Glomerular visceral epithelial cell (primary cell): ENCODE measurements around the gene DOCK4.
"Not testable (repeated sequence)": the region's sequence is repeated elsewhere in the genome, so short reads cannot be mapped to it uniquely, and the experiment has no call there.

Source experiments
- DNase-seq: peaks from one replicate; pipeline ENCODE4 v3.0.0-alpha.2; 2016; ENCODE audit errors: extremely low spot score

The DOCK4 gene

GRCh38 chr7:112136271-112137008, 69.8 kb downstream of the DOCK4 start:
- no peak for DNase-seq

GRCh38 chr7:112135815-112136214, 70.4 kb downstream of the DOCK4 start:
- no peak for DNase-seq

- no peak for DNase-seq
Observed at GRCh38 chr7:112134039-112134438, 72.2 kb downstream of the DOCK4 start.

GRCh38 chr7:112133328-112133727, 72.9 kb downstream of the DOCK4 start:
- DNase-seq, result no peak

GRCh38 chr7:112132051-112132694, 74.0 kb downstream of the DOCK4 start:
- DNase-seq, result no peak

DNA sequence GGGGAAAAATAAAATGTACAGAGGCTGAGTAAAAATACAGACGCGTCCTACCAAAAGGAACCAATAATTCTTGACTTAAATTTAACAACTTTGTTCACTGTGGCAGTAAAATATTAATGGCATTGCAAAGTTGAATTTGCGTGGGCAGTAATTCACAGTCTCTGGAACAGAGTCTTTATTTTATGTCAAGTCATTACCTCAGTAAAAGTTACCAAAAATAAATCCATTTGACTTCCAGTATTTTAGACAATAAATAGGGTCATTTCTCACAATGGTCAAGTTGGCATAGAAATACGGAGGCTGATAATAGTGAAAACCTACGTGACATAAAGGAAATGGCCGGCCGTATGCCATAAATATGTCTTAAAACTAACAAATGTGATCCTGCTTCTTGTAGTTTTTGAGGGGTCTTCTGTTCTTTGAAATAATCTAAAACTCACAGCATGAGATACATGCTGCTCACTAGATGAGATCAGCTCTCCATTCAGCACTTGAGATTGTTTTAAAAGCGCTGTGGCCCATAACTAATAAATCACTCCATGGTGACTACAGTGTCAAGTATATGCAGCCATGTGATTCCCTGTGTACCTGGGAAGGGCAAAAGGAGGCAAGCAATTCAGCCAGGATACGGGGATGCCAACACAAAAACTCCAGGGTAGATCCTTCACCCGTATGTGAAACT, 75.3 kb downstream of the DOCK4 start:
- DNase-seq, result no peak

DNA sequence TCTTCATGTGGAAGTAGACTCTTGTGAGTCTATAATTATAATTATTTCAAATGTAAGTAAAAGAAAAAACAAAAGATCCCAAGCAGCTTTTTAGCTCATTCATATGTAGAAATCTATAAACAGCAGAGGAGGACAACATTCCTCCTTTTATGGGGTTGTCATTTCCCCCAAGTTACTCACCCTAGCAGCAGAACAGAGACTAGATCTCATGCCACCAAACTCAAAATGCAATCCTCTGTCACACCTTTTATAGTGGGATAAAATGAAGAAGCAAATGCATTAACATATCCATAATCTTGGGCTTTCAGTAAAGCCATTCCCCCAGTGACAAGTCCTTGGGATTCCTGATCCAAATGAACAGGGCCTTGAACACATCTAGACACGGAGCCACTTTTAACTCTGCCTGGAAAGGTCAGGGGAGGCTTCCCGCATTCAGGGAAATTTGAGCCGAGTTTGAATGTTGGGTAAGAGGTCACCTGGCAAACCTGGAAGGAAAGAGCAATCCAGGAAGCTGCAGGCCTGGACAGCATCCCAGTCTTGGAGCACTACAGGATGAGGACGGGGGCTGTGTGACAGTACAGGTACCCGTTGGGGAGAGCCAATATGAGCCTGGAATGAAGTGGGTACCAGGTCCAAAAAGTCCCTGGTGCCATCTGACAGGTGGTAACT, 76.4 kb downstream of the DOCK4 start:
- no peak for DNase-seq

GRCh38 chr7:112128461-112129425, 77.5 kb downstream of the DOCK4 start:
- not testable (repeated sequence) for DNase-seq

- not testable (repeated sequence) for DNase-seq
Observed at GRCh38 chr7:112128041-112128440, 78.2 kb downstream of the DOCK4 start.

DNA sequence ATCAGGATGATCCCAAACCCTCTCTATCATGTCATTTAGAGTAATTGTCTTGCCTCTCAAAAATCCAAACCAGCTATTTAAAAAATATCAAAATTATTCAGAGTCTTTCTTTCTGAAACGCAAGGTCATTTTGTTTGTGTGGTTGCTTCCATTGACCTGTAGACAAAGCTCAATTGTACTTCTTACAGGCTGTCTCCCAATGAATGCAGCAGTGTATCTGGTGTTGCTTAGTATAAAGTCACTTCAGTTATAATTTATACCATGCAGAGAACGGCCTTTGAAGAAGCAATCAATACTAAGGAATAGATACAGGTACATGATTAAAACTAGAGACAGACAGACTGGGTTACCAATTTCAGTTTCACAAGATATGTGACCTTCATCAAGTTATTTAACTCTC, 80.9 kb downstream of the DOCK4 start:
- no peak for DNase-seq

DNA sequence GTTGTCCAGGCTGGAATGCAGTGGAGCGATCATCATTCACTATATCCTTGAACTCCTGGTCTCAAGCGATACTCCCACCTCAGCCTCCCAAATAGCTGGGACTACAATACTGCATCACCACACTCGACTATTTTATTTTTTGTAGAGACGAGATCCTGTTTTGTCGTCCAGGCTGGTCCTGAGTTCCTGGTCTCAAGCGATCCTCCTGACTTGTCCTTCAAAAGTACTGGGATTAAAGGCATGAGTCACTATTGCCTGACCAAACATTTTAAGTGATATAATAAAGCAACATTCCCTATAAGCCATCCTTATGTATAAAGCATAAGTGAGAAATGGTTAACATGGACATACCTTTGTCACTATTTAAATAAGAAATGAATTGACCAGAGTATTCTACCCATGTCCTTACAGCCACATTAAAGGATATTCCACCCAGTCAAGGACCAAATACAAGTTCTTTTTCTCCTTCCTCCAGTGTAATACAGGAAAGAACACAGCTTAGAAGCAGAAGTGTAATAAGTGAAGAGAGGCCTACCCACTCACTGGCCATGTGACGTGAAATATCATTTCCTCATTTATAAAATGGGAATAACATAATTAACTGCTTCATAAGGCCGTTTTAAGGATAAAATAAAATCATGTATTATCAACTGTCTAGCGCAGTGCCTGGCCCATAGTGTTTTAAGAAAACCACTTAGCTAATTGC, 82.0 kb downstream of the DOCK4 start:
- no peak for DNase-seq

DNA sequence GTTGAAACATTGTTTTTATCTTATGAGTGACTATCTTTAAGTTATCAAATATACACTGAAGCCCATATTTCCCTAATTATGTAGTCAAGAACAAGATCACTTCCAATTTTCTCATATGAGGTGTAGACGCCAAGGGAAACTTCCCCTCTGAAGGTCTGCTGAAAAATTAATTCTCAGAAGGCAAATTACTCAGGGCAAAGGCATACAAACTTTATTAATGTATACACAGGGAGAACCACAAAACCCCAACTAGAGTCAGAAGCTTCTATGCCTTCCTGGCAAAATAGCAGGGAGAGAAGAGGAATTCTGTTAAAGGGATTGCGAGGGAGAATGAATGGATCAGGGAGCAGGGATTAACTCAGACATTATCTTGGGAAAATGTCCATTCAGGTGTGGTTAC, 83.4 kb downstream of the DOCK4 start:
- no peak for DNase-seq

DNA sequence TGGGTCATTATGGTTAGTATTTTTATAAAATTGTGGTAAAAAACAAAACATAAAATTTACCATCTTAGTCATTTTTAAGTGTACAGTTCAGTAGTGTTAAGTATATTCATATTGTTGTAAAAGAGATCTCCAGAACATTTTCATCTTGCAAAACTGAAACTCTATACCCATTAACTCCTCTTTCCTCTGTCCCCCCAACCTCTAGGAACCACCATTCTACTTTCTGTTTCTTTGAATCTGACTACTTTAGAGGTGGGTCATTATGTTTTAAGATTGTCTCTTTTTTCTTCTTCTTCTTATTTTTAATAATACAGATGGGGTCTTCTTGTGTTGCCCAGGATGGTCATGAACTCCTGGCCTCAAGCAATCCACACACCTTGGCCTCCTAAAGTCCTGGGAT, 84.1 kb downstream of the DOCK4 start:
- DNase-seq, result no peak

GRCh38 chr7:112121318-112121717, 84.9 kb downstream of the DOCK4 start:
- no peak for DNase-seq

- no peak for DNase-seq
Observed at GRCh38 chr7:112120696-112121217, 85.4 kb downstream of the DOCK4 start.

DNA sequence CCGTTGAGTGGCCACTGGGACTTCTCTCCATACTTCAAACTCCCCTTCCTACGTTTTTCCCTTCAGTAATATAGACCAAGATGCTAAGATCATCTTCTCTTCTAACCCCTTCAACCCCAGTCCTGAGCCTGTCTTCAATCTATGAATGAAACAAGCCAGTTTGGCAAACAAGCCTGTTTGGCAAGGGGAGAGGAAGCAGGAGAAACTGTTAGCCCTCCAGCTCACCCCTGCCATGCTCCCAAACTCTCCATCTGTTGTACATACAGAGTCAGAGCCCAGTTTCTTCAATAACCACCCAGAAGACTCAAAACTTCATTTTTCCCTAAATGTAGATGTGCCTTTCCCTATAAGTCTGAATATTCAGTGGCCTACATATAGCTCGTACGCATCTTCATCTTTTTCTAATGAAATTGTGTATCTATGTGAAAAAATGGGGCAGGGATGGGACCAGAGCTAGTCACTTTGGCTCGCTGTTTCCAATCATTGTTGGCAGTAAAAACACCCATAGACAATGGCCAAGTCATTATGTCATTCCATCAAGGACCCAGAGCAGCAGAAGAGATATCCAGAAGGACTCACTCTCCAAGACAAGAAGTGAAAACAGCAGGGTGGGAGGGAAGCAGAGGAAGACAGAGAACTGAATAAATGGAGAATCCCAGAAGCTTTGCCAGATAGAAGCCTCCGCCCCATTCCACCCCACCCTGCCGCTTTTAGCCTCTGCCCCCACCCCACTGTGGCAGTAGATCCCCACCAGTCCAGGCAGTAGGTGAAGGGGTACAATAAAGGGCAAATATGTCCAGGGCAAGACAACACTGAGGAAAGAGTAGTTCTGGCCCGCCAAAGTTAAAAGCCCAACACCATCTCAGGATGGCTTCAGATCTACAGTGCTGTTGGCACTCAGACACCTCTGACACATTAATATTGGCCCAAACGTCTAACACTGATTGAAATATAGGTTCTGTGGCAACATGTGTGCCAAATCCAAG, 87.3 kb downstream of the DOCK4 start:
- no peak for DNase-seq

- no peak for DNase-seq
Observed at GRCh38 chr7:112116894-112117293, 89.3 kb downstream of the DOCK4 start.

GRCh38 chr7:112116358-112116757, 89.8 kb downstream of the DOCK4 start:
- DNase-seq, result no peak

DNA sequence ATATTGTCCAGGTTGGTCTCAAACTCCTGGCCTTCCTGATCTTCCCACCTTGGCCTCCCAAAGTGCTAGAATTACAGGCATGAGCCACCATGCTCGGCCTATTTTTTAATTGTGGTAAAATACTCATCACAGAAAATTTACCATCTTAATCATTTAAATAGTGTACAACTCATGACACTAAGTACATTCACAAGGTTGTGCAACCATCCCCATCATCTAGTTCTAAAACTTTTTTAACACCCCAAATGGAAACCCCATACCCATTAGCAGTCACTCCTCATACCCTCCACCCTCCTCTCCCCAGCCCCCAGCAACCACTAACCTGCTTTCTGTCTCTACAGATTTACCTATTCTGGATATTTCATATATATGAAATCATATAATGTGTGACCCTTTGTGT, 90.3 kb downstream of the DOCK4 start:
- no peak for DNase-seq
